AG04450 (cell line): Measurements from ENCODE around the gene CLNK. TPM values are rescaled to one million over a fixed set of nuclear protein-coding genes. Genes with fewer than 3 reads are reported as not detected.

Source experiments
- CTCF ChIA-PET: fragments of 300-600, 350-600 bp; formaldehyde crosslinking; extraction: SDS; loops from one replicate; lab custom pipeline; 2022; ENCODE audit warnings: antibody characterized with exemption, inconsistent platforms; lab: Charles Lee
- POLR2A ChIA-PET: fragments of 350-600 bp; formaldehyde crosslinking; extraction: SDS; loops from one replicate; lab custom pipeline; 2021; ENCODE audit warnings: antibody characterized with exemption, inconsistent platforms; lab: Yijun Ruan, JAX
- DNase-seq: peaks from one replicate; pipeline ENCODE4 v3.0.0-alpha.2; 2011; ENCODE audit warnings: low read depth, low spot score
- H3K27ac ChIP-seq: one replicate; pipeline ENCODE4 v1.5.1; 2012; ENCODE audit warnings: low read depth, low read length, control low read depth
- H3K27me3 ChIP-seq: one replicate; pipeline ENCODE4 v1.6.0; 2012; ENCODE audit warnings: low read length; ENCODE audit not compliant: control insufficient read depth, insufficient read depth
- H3K4me3 ChIP-seq: 2 replicates; pipeline ENCODE4 v1.5.1; 2011; ENCODE audit warnings: mild to moderate bottlenecking, low read depth, low read length, control low read depth
- H3K9me3 ChIP-seq: 2 replicates; pipeline ENCODE4 v1.5.1; 2012; ENCODE audit warnings: low read length; ENCODE audit not compliant: control insufficient read depth, insufficient read depth
- CTCF ChIP-seq: IDR thresholded peaks from 2 replicates; pipeline ENCODE4 v1.5.1; 2011; ENCODE audit warnings: low read depth, low read length, control low read depth, inconsistent platforms
- polyA plus RNA-seq: library from polyadenylated mRNA; depleted of rRNA; stranded (reverse); fragments of >200 nt; gene quantifications from 2 replicates; pipeline ENCODE4 v1.2.3, GENCODE V29; 2011

The CLNK gene
- polyA plus RNA-seq, 1 experiment = not detected

- POLR2A ChIA-PET = no interaction called here
- no peaks in the 10 kb centered on the region for H3K27me3 ChIP-seq
- H3K27ac ChIP-seq = no peak overlapping the region
- H3K4me3 ChIP-seq = no peak overlapping the region
- CTCF ChIA-PET = no interaction called here
- no peaks in the 10 kb centered on the region; the same call in 1 of the 2 replicates for H3K9me3 ChIP-seq
- no peak for TF ChIP-seq CTCF
- DNase-seq = no peak
These were observed 12.5 kb upstream of the CLNK start for GRCh38 chr4:10697086-10697485.

- no peak for TF ChIP-seq CTCF
- no peaks in the 10 kb centered on the region; the same call in 1 of the 2 replicates for H3K9me3 ChIP-seq
- ChIA-PET CTCF (no interaction called here), POLR2A (no interaction called here)
- H3K27me3 ChIP-seq = no peaks in the 10 kb centered on the region
- no peak overlapping the region for H3K27ac ChIP-seq
- H3K4me3 ChIP-seq = no peak overlapping the region
- no peak for DNase-seq
These were observed 11.7 kb upstream of the CLNK start for GRCh38 chr4:10696253-10696652.

GRCh38 chr4:10694828-10695209, 10.3 kb upstream of the CLNK start:
- Histone ChIP-seq H3K4me3 (no peak overlapping the region), H3K9me3 (no peaks in the 10 kb centered on the region; the same call in 1 of the 2 replicates), H3K27ac (no peak overlapping the region), H3K27me3 (no peaks in the 10 kb centered on the region)
- ChIA-PET CTCF (no interaction called here), POLR2A (no interaction called here)
- no peak for DNase-seq
- no peak for TF ChIP-seq CTCF

- no peaks in the 10 kb centered on the region for H3K27me3 ChIP-seq
- ChIA-PET POLR2A (no interaction called here), CTCF (no interaction called here)
- TF ChIP-seq CTCF = no peak
- H3K4me3 ChIP-seq = no peak overlapping the region
- no peak overlapping the region for H3K27ac ChIP-seq
- H3K9me3 ChIP-seq = no peaks in the 10 kb centered on the region; the same call in 1 of the 2 replicates
- DNase-seq = no peak
These were observed 9.7 kb upstream of the CLNK start for GRCh38 chr4:10694151-10694827.

GRCh38 chr4:10691651-10692050, 7.1 kb upstream of the CLNK start:
- no peak overlapping the region for H3K4me3 ChIP-seq
- ChIA-PET POLR2A (no interaction called here), CTCF (no interaction called here)
- no peak for DNase-seq
- no peaks in the 10 kb centered on the region for H3K9me3 ChIP-seq
- H3K27ac ChIP-seq = no peak overlapping the region
- no peak for TF ChIP-seq CTCF
- H3K27me3 ChIP-seq = no peaks in the 10 kb centered on the region
